GM12864 (cell line): ENCODE results near the gene GZMH.

Experiments used
- DNase-seq: peaks from one replicate; pipeline ENCODE4 v3.0.0-alpha.2; 2011; ENCODE audit warnings: low read depth
- H3K4me3 ChIP-seq: 2 replicates; pipeline ENCODE4 v1.5.1; 2011; ENCODE audit warnings: mild to moderate bottlenecking, low read depth, low read length, control low read depth
- CTCF ChIP-seq: IDR thresholded peaks from 2 replicates; pipeline ENCODE4 v1.5.1; 2011; ENCODE audit warnings: low read depth, mild to moderate bottlenecking, moderate library complexity, low read length, control low read depth, inconsistent platforms; ENCODE audit errors: missing control alignments

Gene GZMH

GRCh38 chr14:24565766-24566165 is 43.7 kb downstream of the GZMH start:
- DNase-seq = no peak
- H3K4me3 ChIP-seq = no peak overlapping the region
- TF ChIP-seq CTCF = no peak

GRCh38 chr14:24563505-24563904 is 46.0 kb downstream of the GZMH start:
- DNase-seq = no peak
- TF ChIP-seq CTCF = no peak
- no peak overlapping the region for H3K4me3 ChIP-seq

GRCh38 chr14:24556756-24557155 is 52.7 kb downstream of the GZMH start:
- no peak for TF ChIP-seq CTCF
- no peak overlapping the region for H3K4me3 ChIP-seq
- DNase-seq = no peak
